Astrocyte (in vitro differentiated cells and primary cell): Measurements from ENCODE around the gene FRMD4A.

Source experiments
- EZH2 ChIP-seq: IDR thresholded peaks from 2 replicates; pipeline ENCODE4 v1.6.1; 2012; ENCODE audit warnings: mild to moderate bottlenecking, low read length, inconsistent platforms; ENCODE audit not compliant: insufficient read depth
- TF ChIP-seq, protein P1 (sequence below): IDR thresholded peaks from 2 replicates; pipeline ENCODE4 v1.5.1; 2011; ENCODE audit warnings: low read depth, mild to moderate bottlenecking, inconsistent platforms, low read length, moderate library complexity; ENCODE audit not compliant: insufficient read depth

DNA sequence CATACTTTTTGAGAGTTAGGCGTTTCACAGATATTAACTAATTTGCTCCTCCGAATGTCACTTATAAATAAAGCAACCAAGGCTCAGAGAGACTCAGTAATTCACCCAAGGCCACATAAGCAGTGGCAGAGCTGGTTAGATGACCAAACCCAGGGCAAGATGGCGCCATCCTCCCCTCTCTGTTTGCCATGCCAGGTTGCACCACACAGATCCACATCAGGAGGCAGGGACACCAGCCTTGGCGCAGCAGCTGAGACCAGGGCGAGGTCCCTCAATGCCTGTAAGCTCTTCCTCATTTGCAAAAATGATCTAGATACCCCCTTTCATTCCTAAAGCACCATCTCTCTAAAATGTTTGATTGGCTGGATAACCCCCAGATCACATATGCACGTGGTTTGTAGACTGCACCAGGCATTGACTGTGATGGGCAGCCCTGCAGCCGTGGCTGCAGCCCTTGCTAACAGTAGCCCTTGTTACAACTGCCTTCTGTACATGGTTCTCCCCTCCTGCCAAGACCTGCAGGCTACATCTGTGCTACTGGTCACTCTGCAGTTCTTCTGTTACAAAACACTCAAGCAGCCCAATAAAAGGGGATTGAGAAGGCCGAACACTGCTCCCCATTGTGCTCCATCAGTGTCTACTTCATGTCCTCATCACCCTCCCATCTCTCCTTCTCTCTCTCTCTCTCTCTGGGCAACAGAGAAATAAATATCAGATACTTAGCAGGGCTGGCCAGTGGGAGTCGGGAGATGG lies 445.3 kb downstream of the FRMD4A start:
- TF ChIP-seq, protein P1, sequence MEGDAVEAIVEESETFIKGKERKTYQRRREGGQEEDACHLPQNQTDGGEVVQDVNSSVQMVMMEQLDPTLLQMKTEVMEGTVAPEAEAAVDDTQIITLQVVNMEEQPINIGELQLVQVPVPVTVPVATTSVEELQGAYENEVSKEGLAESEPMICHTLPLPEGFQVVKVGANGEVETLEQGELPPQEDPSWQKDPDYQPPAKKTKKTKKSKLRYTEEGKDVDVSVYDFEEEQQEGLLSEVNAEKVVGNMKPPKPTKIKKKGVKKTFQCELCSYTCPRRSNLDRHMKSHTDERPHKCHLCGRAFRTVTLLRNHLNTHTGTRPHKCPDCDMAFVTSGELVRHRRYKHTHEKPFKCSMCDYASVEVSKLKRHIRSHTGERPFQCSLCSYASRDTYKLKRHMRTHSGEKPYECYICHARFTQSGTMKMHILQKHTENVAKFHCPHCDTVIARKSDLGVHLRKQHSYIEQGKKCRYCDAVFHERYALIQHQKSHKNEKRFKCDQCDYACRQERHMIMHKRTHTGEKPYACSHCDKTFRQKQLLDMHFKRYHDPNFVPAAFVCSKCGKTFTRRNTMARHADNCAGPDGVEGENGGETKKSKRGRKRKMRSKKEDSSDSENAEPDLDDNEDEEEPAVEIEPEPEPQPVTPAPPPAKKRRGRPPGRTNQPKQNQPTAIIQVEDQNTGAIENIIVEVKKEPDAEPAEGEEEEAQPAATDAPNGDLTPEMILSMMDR = no peak
- no peak for TF ChIP-seq EZH2
